ENCODE data around the gene ANKRD28.

ANKRD28 gene

DNA sequence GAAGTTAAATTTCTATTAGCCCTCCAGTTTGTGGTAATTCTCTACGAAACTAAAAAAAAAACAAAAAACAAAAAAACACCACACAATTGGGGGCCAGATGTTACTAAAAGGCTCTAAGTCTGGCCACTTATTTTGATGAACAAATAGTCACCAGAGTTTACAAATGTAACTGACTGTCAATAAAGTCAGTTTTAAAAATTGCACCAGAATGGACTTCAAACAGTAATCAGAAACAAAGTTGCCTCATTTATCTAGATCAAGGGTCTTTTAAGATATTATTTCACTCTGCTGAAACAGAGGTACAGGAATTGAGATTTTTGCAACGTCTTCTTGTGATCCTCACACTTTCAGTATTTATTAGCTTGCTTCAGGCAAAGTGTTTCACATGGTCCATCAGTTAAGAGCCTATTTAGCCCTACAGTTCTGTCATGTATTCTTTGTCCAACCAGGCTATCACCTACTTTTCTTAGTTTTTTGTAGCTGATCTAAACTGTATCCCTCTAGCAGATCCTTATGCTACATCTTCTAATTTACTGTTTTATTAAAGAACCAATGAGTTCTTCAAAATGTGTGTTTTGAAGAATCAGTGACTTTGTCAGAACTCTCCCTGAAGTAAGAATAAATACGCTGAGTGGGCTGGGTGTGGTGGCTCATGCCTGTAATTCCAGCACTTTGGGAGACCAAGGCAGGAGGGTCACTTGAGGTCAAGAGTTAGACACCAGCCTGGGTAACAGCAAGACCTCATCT, 74.7 kb downstream of the ANKRD28 start:
- no peak for DNase-seq

DNA sequence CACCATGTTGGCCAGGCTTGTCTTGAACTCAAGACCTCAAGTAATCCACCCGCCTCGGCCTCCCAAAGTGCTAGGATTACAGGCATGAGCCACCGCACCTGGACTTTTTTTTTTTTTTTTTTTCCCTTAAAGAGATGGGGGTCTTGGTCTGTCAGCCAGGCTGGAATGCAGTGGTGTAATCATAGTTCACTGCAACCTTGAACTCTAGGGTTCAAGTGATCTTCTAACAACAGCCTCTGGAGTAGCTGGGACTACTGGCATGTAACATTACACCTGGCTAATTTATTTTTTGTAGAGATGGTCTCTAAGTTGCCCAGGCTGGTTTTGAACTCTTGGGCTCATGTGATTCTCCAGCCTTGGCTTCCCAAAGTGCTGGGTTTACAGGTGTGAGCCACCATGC, 81.6 kb downstream of the ANKRD28 start:
- DNase-seq = no peak

DNA sequence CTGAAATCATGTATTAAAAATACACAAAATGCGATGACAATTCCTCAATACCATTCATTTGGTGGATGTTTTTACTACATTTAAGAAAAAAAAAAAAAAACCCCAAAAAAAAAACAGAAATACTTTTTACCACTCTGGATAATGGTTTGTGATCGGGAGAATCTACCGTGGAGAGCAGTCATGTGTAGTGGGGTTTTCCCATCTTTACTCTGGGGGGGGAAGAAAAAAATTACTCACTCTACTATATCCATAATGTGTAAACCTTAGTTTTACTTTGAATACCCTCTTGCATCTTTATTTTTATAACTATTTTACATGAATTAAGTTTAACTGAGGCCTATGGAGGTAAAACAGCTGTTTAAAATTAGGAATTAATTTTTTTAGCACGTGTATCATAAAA, 83.3 kb downstream of the ANKRD28 start:
- no peak for DNase-seq

DNA sequence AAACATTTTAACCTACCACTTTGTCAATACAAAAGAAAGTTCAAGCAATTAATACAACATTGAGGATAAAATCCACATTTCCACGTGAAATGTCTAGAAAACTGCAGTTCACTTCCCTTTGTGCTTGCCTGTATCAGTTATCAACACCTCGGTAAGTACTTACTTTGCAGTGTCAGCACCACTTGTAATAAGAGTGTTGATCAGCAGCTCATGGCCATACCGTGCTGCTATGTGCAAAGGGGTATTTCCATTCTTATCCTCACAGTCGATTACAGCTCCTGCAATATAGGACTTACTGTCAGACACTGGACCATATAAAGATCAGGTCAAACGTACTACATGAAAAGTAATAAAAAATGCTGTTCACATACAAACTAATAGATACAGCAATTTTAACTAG, 84.4 kb downstream of the ANKRD28 start:
- no peak for DNase-seq

DNA sequence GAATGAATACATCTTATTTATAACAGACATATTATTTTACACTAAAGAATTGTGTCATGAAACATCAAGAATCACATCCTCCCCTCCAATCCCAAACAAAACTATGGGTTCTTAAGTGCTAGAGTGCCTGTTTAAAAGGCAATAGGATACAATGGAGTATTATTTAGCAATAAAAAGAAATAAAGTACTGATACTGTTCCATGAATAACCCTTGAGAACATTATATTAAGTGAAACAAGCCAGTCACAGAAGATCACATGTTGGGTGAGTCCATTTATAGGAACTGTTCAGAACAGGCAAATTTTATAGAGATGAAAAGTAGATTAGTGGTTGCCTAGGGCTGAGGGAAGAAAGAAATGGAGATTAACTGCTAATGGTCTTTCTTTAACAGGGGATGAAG, 86.5 kb downstream of the ANKRD28 start:
- DNase-seq = no peak

DNA sequence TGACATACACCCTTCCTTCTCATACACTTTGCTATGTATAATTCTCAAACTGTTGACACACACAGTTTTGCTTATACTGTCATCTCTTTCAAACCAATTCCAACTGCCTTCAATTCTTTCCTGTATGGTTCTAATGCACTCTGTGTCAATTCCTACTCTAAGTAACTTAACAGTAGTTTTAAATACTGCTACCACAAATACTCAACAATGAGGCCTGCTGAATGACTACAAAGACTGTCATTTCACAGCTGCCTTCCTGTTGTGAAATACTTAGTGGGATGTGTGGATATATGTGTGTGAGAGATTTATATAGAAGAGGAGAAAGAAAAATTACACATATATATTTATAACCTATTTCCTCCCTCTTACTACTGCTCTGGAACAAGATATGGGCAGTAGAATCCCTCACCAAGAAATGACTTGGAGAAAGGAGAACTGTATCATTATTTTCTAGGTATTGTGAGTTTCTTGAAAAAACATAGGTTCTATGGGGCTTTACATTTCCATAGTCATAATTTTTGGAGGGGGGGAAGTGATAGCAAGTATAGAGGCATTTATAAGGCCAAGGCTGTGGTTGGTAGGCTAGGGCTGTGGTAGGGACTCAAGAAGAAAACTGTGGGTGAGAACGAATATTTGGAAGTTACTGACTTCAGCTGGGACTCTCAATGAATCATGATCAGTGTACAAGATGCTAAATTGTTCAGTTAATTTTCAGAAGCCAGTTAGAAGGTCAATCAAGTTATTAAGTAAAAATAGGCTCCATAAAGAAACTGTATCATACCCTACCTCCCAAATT, 88.7 kb downstream of the ANKRD28 start:
- no peak for DNase-seq

DNA sequence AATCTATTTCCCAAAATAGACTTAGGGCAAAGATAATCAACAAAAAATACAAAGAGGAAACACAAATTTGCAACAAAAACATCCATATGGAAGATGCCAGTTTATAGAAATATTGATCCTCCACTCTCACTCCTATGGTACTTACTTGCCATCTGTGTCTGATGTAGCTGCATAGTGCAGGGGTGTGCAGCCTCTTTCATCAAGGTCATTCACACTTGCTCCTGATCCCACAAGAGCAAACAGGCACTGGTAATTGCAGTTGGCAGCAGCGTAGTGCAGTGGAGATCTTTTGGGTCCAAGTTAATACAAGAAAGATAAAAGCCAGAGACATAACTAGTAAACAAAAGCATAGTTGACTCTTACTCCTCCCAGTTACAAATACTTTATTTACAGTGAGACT, 90.0 kb downstream of the ANKRD28 start:
- DNase-seq = no peak

DNA sequence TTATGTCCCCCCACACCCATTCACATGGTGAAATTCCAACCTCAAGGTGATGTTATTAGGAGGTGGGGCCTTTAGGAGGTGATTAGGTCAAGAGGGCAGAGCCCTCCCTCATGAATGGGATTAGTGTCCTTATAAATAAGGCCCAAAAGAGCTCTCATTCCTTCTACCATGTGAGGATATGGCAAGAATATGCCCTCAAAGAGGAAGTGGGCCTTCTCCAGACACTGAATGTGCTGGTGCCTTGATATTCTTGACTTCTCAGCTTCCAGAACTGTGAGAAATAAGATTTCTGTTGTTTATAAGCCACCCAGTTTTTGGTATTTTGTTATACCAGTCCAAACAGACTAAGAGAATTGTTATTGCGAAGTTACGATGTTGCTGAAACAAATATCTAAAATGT, 94.4 kb downstream of the ANKRD28 start:
- no peak for DNase-seq

DNA sequence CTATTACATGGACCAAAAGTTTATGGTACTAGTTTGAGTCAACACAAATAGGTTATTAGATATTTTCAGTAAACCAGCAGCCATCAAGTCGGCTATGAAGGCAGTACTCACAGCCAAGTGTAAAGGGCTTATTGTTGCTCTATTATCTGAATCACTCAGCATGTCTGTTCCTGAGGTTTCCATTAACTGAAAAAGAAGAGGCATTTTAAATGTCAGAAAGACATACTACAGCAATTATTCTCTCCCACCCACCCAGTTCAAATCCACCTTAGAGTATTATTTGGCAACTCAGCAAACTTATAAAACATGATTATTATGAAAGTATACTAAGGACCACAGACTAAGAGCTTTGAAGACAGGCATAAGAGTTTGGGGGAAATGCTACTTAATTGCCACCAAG, 103.2 kb downstream of the ANKRD28 start:
- no peak for DNase-seq

DNA sequence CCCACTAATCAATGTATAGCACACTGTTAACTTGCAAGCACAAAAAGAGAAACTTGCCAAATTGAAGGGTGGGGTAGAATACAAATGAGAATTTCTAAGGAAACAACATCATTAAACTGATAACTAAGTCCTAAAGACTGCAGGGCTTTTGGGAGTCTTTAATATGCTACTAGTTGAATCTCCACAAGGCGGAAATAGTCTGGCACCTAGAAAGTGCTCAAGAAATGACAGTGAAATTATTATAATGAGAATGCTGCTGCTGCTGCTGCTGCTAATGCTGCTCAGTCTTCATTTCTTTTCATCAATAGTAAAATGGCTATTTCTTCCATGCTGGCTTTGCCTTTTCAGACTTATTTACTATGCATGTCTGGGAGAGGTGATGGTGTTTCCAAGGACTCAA, 104.4 kb downstream of the ANKRD28 start:
- DNase-seq = no peak

DNA sequence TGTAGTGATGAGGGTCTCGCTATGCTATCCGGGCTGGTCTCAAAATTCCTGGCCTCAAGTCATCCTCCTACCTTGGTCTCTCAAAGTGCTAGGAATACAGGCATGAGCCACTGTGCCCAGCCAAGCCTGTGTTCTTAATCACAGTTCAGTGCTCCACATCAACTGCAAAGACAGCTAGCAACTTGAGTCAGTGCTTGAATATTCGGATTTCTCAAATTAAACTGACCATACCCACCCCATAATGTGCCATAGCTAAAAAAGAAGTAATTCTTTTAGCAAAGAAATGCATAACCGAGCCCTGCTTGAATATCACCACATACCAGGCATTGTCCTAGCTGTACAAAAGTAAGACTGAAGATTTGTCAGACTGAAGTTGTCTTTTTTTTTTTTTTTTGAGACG, 107.0 kb downstream of the ANKRD28 start:
- DNase-seq = no peak

DNA sequence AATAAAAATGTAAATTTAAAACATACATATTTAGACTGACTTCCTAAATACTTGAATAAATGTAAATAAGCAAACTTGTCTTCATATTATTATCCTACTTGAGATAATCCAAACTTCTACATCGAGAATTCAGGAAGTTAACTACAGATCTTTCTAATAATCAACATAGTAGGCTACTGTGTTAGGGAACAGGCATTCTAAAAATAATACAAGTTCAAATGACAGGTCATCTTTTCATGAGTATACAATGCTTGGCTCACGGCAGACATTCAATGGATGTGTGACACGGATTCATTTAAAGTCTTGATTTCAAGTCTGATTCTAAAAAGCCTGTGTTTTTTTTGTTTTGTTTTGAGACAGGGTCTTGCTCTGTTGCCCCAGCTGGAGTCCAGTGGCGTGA, 107.5 kb downstream of the ANKRD28 start:
- DNase-seq = no peak

DNA sequence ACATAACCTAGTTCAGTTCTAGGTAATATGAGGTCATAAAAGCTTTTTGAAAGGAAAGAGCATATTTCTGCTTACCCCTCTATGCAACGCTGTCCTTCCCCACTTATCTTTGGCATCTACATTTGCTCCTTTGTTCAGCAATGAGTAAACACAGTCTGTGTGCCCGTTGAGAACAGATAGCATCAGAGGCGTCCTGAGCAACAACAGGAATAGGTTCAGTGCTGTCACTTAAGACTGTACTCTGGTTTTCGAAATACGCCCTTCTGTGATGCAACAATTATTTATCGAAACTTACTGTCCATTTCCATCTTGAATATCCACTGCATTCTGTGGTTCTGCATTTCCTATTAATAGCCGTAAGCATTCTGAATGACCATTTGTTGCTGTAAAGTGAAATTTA, 111.9 kb downstream of the ANKRD28 start:
- peak in 1 of 5 donors; percentile 68 for DNase-seq

DNA sequence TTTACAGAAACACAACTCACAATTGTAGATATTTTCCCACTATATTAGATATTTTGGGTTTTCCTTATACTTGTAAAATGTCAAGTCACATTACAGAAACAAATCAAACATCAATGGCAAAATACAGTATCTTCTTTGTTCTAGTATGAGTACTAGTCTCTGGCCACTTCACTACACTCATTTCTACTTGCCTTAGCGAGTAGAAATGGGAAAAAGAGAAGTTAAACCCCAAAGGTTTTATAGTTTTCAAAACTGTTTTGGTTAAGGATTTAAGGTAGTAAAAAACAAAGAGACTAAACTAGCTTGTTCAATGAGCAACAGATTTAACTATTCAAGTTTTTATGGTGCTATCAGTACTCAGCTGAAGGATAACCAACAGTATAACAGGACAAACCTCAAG, 114.5 kb downstream of the ANKRD28 start:
- DNase-seq = no peak

DNA sequence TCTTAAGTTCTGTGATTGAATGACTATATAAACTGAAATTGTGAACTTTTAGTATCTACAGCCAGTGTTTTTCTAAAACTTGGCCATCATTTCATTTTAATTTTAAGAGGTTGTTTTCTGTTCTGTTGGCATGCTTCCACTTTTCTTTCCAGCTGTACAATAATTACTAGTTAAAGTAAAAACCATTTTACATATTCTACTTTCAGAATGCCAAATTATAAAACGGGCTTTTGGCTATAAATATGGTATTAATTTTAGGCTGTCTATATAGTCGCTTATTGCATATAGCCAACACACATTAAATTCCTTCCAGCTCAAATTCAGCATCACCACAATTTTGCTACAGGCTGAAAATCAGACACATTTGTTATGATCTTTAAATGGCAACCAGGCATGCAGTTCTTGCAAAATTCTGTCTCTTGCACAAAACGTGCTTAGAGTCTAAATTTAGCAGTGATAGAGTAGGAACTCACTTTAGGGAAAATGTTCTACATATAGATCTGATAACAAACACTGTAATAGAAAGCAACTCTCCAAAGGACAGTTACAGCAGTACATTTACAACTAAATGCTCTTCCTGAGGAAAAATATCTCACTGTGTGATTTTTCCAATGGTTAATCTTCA, 115.1 kb downstream of the ANKRD28 start:
- DNase-seq = no peak

DNA sequence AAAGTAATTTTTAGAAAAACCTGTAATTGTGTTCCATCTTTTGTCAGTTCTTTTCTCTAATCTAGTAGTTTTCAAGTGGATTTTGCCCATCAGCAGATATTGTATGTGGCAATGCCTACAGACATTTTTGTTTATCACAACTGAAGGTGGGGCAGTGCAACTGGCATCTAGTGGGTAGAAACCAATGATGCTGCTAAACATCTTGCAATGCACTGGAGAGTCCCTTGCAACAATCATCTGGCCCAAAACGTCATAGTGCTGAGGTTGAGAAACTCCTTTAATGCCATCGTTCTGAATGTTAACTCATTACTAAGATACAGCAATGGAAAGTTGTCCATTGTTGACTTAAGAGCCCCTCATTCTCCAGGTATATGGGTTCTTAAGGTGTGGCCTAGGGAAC, 116.1 kb downstream of the ANKRD28 start:
- no peak for DNase-seq

DNA sequence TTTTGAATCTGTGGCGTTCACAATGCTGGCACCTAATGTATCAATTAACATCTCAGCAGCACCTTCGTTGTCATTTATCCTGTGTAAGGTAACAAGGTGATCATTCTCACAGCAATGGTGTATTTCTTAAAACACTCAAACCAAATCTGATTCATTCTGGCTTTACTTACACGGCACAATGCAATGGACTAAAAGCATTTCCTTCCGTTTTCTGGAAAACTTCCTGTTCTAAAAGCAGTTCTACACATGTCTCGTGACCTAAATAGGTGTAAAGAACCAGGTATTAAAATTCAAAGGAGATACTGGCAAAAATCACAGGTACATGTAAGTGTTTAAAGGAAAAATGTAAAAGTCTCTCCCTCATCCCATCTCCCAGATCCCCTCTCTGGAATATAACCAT, 118.5 kb downstream of the ANKRD28 start:
- DNase-seq = no peak

DNA sequence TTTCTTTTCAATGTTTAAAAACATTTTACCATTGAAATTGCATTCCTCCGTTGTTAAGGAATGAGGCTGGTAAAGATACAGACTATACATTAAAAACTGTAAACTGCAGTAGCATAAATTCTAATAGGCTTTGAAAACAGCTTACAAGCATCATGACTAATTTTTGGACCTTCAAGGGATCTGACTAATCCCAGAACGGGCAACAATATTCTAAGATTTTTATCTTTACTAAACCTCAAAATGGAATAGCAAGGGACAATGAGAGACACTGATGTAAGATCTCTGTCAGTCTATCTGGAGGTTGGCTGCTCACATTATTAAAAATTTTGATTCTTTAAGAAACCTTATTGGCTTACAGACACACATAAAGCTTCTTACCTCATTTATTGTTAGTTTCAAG, 121.5 kb downstream of the ANKRD28 start:
- DNase-seq = no peak

DNA sequence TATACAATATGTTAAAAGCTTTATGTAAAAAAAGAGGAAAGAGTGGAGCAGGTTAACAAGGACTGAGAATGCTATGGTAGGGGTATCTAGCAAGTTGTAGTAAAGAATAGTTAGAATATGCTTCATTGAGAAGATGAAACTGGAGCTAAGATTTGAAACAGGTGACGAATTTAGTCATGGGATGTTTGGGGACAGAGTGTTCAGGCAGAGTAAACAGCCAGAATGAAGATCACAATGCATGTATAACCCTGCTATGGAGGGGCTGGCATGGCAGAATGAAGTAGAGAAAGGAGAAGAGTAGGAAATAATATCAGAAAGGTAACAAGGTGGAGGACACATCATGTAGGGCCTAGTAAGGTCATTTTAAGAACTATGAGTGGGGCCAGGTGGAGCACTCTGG, 124.2 kb downstream of the ANKRD28 start:
- no peak for DNase-seq

DNA sequence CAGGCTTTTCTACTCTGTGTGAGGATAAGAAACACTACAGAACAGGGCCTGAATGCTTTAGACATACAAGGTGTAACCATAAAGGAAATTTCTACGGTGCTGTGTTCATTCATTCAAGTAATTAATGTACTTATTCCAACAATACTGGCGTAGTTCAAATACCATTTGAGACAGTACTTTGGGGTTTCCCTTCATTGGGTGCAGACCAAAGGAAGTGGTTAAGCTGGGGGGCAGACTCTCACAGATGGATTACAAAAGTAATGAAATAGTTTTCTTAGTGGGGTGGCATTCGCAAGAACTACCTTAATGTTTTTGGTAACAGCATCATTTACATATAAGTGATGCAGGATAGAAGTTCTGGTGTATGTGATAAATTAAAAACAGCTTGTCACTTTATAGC, 130.3 kb downstream of the ANKRD28 start:
- DNase-seq = peak in 3 of 5 donors; percentile 17 to 52 (median 19)

DNA sequence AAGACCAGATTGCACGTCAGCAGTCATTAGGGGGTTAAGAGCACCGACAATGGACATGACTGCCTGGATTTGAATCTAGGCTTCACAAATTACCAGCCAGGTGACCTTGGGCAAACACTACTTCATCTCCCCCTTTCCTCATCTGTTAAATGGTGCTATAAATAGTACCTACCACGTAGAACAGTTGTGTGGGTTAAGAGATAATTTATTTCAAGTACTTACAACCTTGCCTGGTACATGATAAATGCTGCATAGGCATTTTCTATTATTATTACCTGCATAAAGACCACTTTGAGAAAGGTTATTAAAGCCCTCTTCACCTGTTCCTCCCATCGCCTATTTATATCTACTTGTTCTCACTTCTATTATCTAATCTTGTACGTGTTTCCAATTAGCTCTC, 131.5 kb downstream of the ANKRD28 start:
- no peak for DNase-seq

DNA sequence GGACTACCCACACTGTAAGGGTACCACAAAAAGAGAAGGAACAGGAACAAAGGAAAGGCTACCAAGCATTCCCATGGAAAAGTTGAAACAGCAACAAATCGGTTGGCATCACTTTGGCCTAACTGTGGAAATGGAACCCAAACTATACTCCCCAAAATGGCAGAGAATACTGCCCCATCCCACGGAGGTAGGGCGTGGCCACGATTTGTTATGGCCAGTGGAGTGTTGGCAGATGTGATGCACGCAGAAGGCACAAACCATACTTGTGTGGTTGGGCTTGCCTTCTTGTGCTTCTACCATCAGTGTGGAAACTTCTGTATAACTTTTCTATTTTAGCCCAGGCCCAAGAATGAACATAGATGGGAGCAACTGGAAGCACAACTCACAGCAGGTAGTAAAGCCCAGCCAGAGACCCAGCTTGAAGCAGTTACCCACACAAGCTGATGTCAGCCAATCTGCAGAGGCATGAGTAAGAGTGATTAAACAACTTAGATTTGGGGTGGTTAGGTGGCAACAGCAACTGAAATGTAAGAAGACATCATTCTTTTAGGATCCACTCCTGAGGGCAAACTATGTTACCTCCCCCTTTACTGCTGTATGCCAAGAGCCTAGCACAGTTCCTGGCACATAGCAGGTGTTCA, 132.1 kb downstream of the ANKRD28 start:
- no peak for DNase-seq

DNA sequence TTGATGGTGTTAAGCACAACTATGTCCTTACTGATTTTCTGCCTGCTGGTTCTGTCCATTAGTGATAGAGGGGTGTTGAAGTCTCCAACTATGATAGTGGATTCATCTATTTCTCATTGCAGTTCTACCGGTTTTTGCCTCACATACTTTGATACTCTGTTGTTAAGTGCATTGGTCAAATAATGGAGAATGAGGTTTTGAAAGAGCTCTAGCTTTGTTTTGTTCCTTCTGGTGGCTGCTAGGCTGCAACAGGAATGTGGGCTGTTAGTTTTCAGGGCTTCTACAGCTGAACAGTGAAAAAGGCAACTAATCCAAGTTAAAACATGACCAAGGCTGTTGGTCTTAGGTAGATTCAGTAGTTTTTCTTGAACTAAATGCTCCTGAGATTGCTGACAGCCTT, 133.6 kb downstream of the ANKRD28 start:
- DNase-seq = no peak

All from T-helper 1 cell (primary cell).